ENCODE measurements around the gene PTH1R.
A peak's percentile ranks its signal among the peaks of the same experiment; 100 is the strongest.

The PTH1R gene

DNA sequence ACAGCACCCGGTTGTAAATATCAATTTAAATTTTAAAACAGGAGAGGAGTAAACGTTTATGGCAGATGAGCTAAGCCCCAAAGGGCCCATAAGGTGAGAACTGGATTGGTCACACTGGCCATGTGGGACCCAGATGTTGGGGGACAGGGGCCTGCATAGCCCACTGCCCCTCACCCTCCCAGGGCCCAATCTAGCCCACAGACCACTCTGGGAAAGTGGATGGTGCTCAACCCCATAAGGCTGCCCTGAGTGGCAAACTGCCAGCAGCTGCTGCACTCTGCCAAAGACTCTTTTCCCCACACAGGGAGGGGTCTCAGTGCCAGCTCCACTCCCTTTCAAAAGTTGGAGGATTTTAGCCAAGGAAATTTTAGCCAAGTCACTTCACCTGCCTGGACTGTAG lies 56.6 kb downstream of the PTH1R start:
- DNase-seq = no peak

DNA sequence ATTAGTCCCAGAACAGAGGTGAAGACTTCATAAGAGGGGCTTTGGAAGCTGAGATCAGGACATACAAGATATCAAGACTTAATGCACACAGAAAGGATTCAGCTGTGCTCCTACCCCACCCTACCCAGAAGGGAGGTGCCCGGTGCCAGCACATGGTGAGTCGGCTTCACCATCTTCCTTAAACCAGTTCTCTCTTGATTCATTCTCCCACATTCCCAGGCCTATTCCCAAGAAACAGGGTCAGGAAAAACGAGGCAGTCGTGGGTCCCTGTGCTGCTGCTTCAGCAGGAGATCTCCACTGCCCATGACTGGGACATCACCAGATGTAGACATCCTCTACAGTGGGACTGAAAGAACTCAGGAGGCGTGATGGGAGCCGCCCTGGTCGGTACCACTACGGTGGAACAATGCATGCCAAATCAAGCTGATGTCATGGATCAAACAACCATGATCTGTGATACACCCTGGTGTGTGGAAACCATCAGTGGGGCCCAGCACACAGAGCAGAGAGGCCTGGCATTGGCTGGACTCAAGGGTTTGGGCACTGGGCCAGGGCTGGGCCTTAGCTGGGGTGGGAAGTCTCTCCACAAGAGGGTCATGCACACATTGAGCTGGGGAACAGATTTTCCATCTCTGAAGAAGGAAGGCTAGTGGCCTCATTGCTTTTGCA lies 57.1 kb downstream of the PTH1R start:
- no peak for DNase-seq

DNA sequence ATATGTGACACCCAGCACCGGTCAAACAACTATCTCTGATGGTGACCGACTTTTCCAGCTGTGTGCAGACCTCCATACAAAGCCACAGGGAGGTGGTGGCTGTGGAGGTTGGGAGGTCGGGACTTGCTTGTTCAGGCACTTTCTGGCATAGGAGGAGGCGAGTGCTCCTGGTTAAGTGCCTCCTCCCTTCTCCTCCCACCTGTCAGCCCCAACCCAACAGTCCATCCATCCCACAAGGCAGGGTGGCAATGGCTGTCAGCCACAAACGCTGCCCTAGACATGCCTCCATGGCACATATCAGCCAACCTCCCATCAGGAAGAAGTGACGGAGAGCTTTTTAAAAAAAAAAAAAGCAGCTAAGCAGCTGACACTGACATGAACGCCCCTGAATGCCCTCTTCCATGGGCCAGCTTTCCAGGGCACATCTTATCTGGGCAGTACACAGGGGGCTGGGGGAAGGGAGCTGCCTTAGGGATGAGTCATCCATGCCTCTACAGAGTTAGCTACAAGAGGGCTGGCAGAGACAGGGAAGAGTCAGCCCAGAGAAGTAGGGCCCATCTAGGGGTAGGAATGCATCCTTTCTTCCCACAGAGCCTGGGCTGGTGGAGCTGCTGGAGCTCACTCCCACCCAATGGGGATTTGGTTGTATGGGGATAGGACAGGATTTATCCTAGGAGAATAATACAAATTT lies 57.8 kb downstream of the PTH1R start:
- DNase-seq = no peak

DNA sequence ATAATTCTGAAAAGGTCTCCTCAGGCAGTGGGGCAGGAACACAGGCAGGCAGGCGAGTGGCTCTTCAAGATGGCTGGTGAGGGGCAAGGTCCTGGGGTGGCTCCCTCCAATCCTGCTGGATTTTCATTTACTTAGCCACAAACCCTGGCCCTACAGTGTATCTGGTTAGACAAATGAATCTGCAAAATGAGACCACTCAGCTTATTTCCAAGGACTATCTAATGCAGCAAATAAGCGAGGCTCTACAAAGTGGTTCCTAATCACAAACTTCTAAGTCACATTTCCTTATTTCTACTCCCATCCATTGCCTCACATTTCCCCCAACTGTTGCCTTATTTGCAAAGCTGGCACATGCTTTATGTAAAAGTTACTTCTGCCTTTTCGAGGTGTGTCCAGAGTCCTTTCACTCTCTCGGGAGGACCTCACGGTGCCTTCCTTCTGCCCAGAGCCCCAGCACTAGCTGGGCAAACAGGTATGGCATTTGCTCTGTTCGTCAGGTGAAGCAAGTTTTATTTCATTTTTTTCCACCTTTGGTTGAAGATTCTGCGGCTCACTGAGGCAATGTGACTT lies 58.6 kb downstream of the PTH1R start:
- no peak for DNase-seq

GRCh38 chr3:46936733-46937250 lies 59.3 kb downstream of the PTH1R start:
- no peak for DNase-seq

GRCh38 chr3:46938118-46938517 lies 60.6 kb downstream of the PTH1R start:
- DNase-seq = no peak

GRCh38 chr3:46939578-46940445 lies 62.3 kb downstream of the PTH1R start:
- no peak for DNase-seq

DNA sequence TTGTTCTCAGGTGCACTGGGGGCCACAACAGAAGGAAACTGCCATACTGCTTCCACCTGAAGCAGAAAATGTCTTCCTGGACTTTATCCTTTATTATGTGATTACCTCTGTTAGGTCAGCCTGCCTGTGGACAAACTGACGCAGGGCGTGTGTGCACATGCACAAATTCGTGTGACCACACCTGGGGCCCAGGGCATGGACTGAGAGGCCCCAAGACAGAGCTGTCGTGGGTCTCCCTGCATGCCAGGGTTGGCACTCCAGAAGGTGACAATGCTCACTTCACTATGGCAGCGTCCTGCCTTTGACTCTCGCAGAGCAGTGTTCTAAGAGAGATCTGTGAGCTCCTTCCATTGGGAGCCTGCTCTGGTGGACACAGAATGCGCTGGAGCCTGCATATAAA lies 64.6 kb downstream of the PTH1R start:
- no peak for DNase-seq

- no peak for DNase-seq
These were observed 65.1 kb downstream of the PTH1R start for GRCh38 chr3:46942481-46943236.

DNA sequence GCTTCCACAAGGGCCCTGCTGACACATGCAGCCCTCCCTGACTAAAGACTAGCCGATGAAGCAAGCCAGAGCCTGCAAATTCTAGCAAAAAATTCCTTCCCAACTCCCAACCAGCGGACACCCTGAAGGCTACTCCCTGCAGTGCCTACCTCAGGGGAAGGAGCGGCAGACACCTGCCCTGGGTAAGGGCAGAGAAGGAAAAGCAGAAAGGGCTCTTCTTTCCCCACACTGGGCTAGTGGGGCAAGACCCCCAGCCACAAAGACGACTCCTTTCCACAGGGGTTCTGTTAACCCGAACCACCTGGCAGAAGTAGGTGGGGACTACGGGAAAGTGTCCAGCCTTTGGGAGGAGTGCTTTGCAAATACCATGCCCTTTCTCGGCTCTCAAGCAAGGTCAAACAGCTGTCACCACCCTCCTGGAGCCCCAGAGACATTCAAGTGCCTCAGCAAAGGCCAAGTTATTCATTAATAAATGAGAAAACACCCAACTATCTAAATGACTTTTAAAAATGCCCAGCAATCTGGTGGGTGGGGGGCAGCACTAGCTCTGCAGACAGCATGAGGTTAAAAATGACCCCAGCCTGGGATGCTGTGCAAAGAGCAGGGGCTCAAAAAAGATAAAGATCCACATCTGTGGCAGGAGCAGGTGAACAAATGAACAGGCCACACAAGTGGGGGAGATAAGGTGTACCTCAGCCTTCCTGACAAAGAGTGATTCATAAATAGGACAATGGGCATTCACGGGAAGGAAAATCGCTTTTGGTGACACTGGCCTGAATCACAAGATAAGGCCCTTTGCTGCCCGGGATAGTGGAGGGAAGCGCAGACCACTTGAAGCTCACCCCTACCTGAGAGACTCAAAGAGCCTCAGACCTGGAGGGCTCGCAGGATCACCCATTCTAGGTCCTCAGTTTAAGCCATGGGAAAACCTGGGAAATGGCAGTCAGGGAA lies 66.0 kb downstream of the PTH1R start:
- no peak for DNase-seq

DNA sequence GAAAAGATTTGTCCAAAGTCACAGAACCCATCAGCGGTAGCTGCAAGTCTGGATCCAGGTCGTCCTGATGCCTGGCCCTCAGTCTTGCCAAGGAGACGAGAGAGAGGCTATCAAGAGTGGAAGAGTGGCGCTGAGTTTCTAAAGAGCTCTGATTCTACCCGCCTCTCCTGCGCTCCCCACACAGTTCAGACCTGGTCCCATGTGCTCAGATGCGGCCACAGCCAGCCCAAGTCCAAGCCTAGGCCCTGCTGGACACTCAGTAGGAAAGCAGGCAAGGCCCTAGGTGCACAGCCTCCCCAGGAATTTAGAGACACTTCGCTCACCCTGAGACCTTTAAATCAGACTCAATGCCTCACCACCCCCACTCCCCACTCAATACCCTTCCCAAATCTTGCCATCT lies 66.7 kb downstream of the PTH1R start:
- no peak for DNase-seq

GRCh38 chr3:46946416-46946815 lies 68.9 kb downstream of the PTH1R start:
- DNase-seq = no peak

DNA sequence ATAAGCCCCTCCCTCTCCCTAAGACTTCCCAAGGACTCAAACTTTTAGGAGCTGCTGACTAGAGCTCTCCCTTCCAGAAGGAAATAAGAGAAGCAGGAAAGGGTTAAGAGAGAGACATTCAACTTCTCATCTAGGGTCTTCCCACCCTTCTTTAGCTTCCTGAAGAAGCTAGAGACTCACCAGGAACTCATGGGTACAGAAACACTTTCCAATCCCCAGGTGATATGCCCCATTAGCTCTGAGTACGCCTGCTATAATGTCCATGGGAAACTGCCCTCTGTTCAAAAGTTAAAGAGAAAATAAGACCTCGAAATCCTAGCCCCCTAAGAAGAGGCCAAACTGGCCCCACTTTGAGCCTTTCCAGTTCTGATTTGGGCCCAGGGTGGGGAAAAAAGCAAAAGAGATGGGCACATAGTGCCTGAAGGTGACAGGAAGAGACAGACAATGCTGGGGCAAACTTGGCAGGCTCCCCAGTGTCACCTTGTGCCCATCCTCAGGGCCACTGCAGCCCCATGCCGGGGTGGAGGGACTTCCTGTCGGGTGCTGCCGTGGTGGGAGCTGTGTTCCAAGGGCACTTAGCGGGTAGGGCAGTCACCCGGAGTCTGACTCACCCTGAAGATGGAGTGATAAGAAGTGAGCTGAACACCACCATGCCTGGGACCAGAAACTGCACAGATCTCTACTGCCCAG lies 69.5 kb downstream of the PTH1R start:
- DNase-seq = peak; percentile 35

- no peak for DNase-seq
These were observed 70.0 kb downstream of the PTH1R start for GRCh38 chr3:46947546-46947901.

DNA sequence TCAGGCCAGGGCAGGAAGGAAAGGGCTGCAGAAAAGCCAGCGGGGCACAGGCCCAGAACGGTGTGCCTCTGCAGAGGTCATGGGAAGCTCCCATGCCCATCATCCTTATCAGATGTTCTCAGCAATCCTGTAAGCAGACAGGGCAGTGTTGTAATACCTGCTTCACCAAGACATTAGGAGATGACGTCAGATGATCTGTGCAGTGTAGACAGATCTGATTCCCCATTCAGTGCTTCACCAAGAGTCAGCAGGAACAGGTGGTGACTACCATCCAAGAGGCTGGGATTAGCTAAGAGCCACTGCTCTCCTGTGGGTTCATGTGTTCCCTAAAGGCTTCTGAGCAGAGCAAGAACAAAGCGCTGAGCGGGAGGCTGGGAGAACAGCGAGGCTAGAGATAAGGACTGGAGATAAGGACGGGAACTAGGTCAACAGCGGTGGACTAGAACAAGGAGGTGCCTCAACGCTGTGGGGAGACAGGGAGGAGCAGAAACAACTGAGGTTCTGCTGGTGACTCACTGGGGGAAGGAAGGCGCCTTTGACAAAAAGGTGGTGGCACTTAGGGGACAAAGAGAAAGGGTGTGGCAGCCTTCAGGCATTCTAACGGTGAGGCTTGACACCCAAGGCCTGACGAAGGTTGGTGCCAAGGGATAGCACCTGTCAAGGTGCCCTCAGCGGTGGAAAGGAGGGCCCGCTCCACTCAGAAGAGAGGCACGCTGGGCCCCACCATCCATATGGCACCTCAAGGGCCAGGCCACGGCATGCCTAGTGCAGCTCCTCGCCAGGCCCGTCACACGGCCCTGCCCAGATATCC lies 70.7 kb downstream of the PTH1R start:
- DNase-seq = peak; percentile 43

DNA sequence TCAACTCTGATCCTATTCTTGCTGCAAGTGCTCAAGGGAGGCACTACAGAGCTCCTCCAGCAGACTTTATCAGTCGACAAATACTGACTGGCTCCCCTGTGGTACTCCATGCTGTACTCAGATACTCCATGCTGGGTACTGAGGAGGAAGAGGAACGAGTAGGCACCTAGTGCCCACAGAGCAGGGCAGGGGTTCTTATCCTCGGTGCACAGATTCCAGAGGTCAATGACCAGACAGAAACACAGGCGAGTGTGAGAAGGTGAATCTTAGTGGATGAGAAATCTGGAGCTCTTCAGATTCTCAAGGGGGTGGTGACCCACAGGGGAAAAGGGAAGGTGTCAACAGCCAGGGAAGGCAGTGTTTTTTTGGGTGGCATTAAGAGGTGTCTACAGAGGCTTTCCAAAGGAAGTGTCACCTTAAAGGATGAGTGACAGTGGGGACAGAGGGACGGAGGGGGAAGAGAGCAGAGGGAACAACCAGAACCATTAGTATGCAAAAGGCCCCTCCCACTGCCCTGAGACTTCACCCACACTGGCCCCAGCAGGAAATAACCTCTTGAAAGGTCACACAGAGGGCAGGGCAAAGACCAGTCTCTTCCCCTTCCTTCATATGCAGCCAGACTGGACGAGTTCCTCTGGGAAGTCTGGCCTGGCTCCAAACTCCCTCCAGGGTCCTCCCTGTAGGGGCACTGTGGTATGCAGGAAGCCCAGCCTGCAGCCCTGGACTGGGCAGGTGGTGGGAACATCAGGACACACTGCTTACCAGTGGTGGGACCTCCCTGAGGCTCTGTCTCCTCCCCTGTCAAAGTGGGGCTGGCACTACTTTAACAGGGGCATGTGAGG lies 71.5 kb downstream of the PTH1R start:
- DNase-seq = no peak

- DNase-seq = no peak
These were observed 72.7 kb downstream of the PTH1R start for GRCh38 chr3:46950177-46950576.

- DNase-seq = no peak
These were observed 73.2 kb downstream of the PTH1R start for GRCh38 chr3:46950650-46951241.

Data from stimulated activated CD4-positive, alpha-beta T cell treated with anti-CD3 and anti-CD28 coated beads, Interleukin-4, amount 100 ng/mL, for 1 hour (primary cell).